B cell (primary cell): ENCODE results near the gene ERVK3-1. TPM values are rescaled to one million over a fixed set of nuclear protein-coding genes. Genes with fewer than 3 reads are reported as not detected.

Experiments
- ATAC-seq: fragments of 200-7000 bp; cut with Tn5 transposase; one replicate; pipeline ENCODE4 v1.10.0; 2021; ENCODE audit warnings: low read depth, mild to moderate bottlenecking, moderate number of reproducible peaks, moderate library complexity
- CTCF ChIA-PET: fragments of 350-600 bp; sonication (Branson Sonifier 250); formaldehyde crosslinking; loops from one replicate; lab custom pipeline; 2021; ENCODE audit warnings: antibody characterized with exemption, inconsistent platforms; lab: Charles Lee
- POLR2A ChIA-PET: fragments of 350-600 bp; sonication (Branson Sonifier 250); formaldehyde crosslinking; loops from one replicate; lab custom pipeline; 2021; ENCODE audit warnings: antibody characterized with exemption; lab: Charles Lee
- DNase-seq: peaks from one replicate; pipeline ENCODE4 v3.0.0; 2013
- H2AFZ ChIP-seq: 2 replicates; pipeline ENCODE4 v1.6.1; 2012; ENCODE audit warnings: mild to moderate bottlenecking, low read depth, low read length; ENCODE audit not compliant: insufficient read depth, poor library complexity, severe bottlenecking
- H3K27ac ChIP-seq, 2 donors: 1 replicate in 1 of 2; 2 replicates in 1 of 2; pipeline ENCODE4 v1.5.1; 2012 to 2013; ENCODE audit warnings: low read length in 2 of 2, mild to moderate bottlenecking in 2 of 2, moderate library complexity in 1 of 2
- H3K27me3 ChIP-seq, 4 experiments: fragments of 200-600 bp in 1 of 4; sonication (generic) in 1 of 4; replicated peaks in 1 of 4; 1 replicate in 2 of 4; 2 replicates in 2 of 4; pipeline versions ENCODE4 v1.6.1 to v1.7.0; 2013 to 2016; ENCODE audit warnings: low read length in 3 of 4, mild to moderate bottlenecking in 2 of 4, mixed read lengths in 1 of 4, moderate library complexity in 1 of 4; ENCODE audit not compliant: insufficient read depth in 4 of 4, control insufficient read depth in 3 of 4; ENCODE audit errors: control extremely low read depth in 1 of 4
- H3K36me3 ChIP-seq, 2 experiments: replicated peaks in 1 of 2; 1 replicate in 1 of 2; 2 replicates in 1 of 2; pipeline versions ENCODE4 v1.6.1 to v1.7.1; 2013; ENCODE audit warnings: low read length in 1 of 2; ENCODE audit not compliant: insufficient read depth in 2 of 2, control insufficient read depth in 1 of 2; ENCODE audit errors: control extremely low read depth in 1 of 2, extremely low read depth in 1 of 2
- H3K4me1 ChIP-seq, 2 donors: fragments of 200-600 bp in 1 of 2; sonication (generic) in 1 of 2; 1 replicate in 1 of 2; 2 replicates in 1 of 2; pipeline versions ENCODE4 v1.5.1 to v1.6.1; 2013 to 2017; ENCODE audit warnings: low read length in 2 of 2; ENCODE audit not compliant: control insufficient read depth in 2 of 2, insufficient read depth in 2 of 2
- H3K4me2 ChIP-seq: replicated peaks from 2 replicates; pipeline ENCODE3; 2012; ENCODE audit warnings: mild to moderate bottlenecking, low read depth, low read length; ENCODE audit not compliant: poor library complexity, severe bottlenecking
- H3K4me3 ChIP-seq, 5 experiments: fragments of 200-600 bp in 1 of 5; sonication (generic) in 1 of 5; 1 replicate in 3 of 5; 2 replicates in 2 of 5; pipeline versions ENCODE4 v1.5.1 to v1.7.0; 2011 to 2016; ENCODE audit warnings: low read length in 4 of 5, mild to moderate bottlenecking in 4 of 5, low read depth in 2 of 5, control low read depth in 1 of 5, moderate library complexity in 1 of 5; ENCODE audit not compliant: insufficient read depth in 1 of 5; ENCODE audit errors: control extremely low read depth in 1 of 5, extremely low read depth in 1 of 5
- H3K79me2 ChIP-seq: fragments of 200-600 bp; sonication (generic); one replicate; pipeline ENCODE4 v1.6.0; 2016; ENCODE audit warnings: low read length; ENCODE audit not compliant: control insufficient read depth, insufficient read depth
- H3K9ac ChIP-seq: fragments of 200-600 bp; sonication (generic); 2 replicates; pipeline ENCODE4 v1.6.1; 2017; ENCODE audit warnings: mild to moderate bottlenecking, low read length, moderate library complexity
- H3K9me3 ChIP-seq, 3 donors: one replicate each; pipeline versions ENCODE4 v1.6.1 to v1.7.1; 2013; ENCODE audit warnings: low read length in 2 of 3; ENCODE audit not compliant: control insufficient read depth in 2 of 3, insufficient read depth in 1 of 3; ENCODE audit errors: control extremely low read depth in 1 of 3
- H4K20me1 ChIP-seq: 2 replicates; pipeline ENCODE4 v1.6.0; 2012; ENCODE audit warnings: mild to moderate bottlenecking, low read length; ENCODE audit not compliant: insufficient read depth, control insufficient read depth, poor library complexity, severe bottlenecking
- H3K27ac Mint-ChIP-seq: one replicate; pipeline ENCODE4 v1.8.0; 2021; ENCODE audit warnings: mixed read lengths
- H3K27me3 Mint-ChIP-seq: one replicate; pipeline ENCODE4 v1.8.0; 2021; ENCODE audit warnings: mixed read lengths
- H3K4me1 Mint-ChIP-seq: one replicate; pipeline ENCODE4 v1.8.0; 2021; ENCODE audit warnings: mixed read lengths
- H3K4me3 Mint-ChIP-seq: one replicate; pipeline ENCODE4 v1.8.0; 2021; ENCODE audit warnings: mixed read lengths
- H3K9me3 Mint-ChIP-seq: one replicate; pipeline ENCODE4 v1.8.0; 2022; ENCODE audit warnings: mixed read lengths; ENCODE audit not compliant: insufficient read depth
- CTCF ChIP-seq: fragments of 200-600 bp; IDR thresholded peaks from one replicate; pipeline ENCODE4 v1.8.0; 2022; ENCODE audit warnings: antibody characterized with exemption, mild to moderate bottlenecking
- EZH2 ChIP-seq: IDR thresholded peaks from 2 replicates; pipeline ENCODE4 v1.6.1; 2012; ENCODE audit warnings: borderline replicate concordance, low read depth, mild to moderate bottlenecking, moderate library complexity, low read length; ENCODE audit not compliant: insufficient read depth, poor library complexity, severe bottlenecking
- WGBS: methylation state at CpG from one replicate; pipeline ENCODE4 v1.1.5; 2013; ENCODE audit warnings: missing lambda C conversion rate; ENCODE audit not compliant: insufficient coverage; 5-methylcytosine and 5-hydroxymethylcytosine counted together
- intact Hi-C: fragments of 100-400 bp; cut with micrococcal nuclease; formaldehyde crosslinking; loops from one replicate; pipeline ENCODE4 v1.10.0; 2022
- polyA plus RNA-seq: library from polyadenylated mRNA; depleted of rRNA; stranded (reverse); fragments of >200 nt; gene quantifications from 2 replicates; pipeline ENCODE4 v1.2.3, GENCODE V29; 2012
- total RNA-seq, 2 donors: library from RNA; stranded (reverse); fragments of 120-200 nt in 1 of 2; gene quantifications; 1 replicate in 1 of 2; 2 replicates in 1 of 2; pipeline versions ENCODE4 v1.2.3 to v1.2.4, GENCODE V29; 2013 to 2022

ERVK3-1 gene
- total and polyA plus RNA-seq, 2 donors (not counting 1 experiment from before 2014, with no cell fraction given) = 79.0 to 80.7 TPM

DNA sequence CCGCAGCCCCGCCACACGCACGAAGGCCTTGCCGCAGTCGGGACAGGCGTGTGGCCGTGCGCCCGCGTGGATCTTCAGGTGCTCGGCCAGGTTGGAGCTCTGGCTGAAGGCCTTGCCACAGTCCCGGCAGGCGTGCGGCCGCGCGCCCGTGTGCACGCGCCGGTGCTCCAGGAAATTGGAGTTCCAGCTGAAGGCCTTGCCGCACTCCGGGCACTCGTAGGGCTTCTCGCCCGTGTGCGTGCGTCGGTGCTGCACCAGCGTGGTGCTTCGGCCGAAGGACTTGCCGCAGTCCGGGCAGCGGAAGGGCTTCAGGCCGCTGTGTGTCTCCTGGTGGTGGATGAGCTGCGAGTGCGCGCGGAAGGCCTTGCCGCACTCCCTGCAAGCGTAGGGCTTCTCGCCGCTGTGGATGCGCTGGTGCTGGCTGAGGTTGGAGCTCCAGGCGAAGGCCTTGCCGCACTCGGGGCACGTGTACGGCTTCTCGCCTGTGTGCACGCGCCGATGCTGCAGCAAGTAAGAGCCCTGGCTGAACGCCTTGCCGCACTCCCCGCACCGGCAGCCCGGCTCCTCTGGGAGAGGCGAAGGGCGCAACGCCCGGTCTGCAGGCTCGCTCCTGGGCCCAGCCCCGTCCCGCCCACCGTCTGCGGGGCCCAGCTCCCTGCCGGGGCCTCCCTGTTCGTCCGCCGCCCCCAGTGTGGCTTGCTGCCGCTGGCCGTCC is 51.7 kb downstream of the ERVK3-1 start:
- Histone ChIP-seq H4K20me1 (no peaks in the 10 kb centered on the region), H3K9ac (peak overlapping the region; percentile 39), H3K4me3 (peak overlapping the region in 4 of 5 experiments; percentile 32 to 43 (median 39)), H3K27me3 (peaks cover 0 to 19% (median 6%) of the 10 kb centered on the region in 4 experiments), H3K79me2 (no peaks in the 10 kb centered on the region), H3K4me2 (peak overlapping the region; percentile 79), H3K4me1 (peaks cover 17 to 27% of the 10 kb centered on the region in 2 donors), H3K9me3 (peaks cover 0 to 14% (median 0%) of the 10 kb centered on the region in 3 donors), H3K36me3 (no peaks in the 10 kb centered on the region), H3K27ac (no peak overlapping the region), H2AFZ (peak overlapping the region; percentile 54)
- intact Hi-C loops = no loop called here
- peak overlapping the region; percentile 57 for H3K4me3 Mint-ChIP-seq
- peaks cover 3% of the 10 kb centered on the region for H3K27me3 Mint-ChIP-seq
- ATAC-seq (no peak), DNase-seq (no peak)
- CTCF ChIA-PET = interaction anchor here (0.6 kb wide), 1 partner anchor 499 kb away, joined by 4 read pairs; no protein-coding TSS in a partner anchor
- no peaks in the 10 kb centered on the region for H3K9me3 Mint-ChIP-seq
- H3K27ac Mint-ChIP-seq = no peak overlapping the region
- POLR2A ChIA-PET = interaction anchor here (1.4 kb wide), 1 partner anchor 10 kb away, joined by 7 read pairs; no protein-coding TSS in a partner anchor
- TF ChIP-seq CTCF (no peak), EZH2 (no peak)
- WGBS = 48% methylated on average over 75 of the region's 75 CpGs
- H3K4me1 Mint-ChIP-seq = peaks cover 19% of the 10 kb centered on the region
